Kidney glomerular epithelial cell (primary cell): Measurements from ENCODE around the gene ZNF85.
"Not testable (repeated sequence)": the region's sequence is repeated elsewhere in the genome, so short reads cannot be mapped to it uniquely, and the experiment has no call there.

Source experiments
- DNase-seq: peaks from one replicate; lab custom pipeline; 2025; lab: John Stamatoyannopoulos, UW

ZNF85 gene

GRCh38 chr19:20923077-20923871 is at the start of gene ZNF85:
Gene ZNF85 (plus strand): TSS chr19:20923251. CDS start chr19:20923401, 150 bp downstream.
- peak; percentile 88 for DNase-seq

DNA sequence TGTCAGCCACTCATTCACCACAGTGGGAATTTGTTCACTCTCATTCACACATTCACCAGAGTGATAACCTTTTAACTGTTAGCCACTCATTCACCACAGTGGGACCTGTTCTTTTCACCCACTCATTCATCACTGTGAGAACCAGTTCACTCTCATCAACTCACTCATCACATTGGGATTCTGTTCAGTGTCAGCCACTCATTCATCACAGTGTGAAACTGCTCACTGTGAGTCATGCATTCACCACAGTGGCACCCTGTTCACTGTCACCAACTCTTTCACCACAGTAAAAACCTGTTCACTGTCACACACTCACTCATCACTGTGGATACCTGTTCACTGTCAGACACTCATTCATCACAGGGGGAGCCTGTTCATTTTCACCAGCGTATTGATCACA is 43.5 kb upstream of the ZNF85 start:
- DNase-seq = no peak

DNA sequence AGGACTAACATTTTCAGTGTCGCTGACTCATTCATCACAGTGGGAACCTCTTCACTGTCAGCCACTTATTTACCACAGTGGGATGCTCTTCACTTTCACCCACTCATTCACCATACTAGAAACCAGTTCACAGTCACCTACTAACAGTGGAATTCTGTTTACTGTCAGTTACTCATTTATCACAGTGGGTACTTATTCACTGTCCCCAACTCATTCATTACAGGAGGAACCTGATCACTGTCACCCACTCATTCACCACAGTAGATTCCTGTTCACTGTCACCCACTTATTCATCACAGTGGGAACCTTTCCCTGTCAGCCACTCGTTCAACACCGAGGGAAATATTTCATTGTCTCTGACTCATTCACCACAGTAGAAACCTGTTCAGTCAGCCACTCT is 10.1 kb upstream of the ZNF85 start:
- no peak for DNase-seq

- DNase-seq = no peak
These were observed 2.4 kb downstream of the ZNF85 start for GRCh38 chr19:20925481-20925880.

DNA sequence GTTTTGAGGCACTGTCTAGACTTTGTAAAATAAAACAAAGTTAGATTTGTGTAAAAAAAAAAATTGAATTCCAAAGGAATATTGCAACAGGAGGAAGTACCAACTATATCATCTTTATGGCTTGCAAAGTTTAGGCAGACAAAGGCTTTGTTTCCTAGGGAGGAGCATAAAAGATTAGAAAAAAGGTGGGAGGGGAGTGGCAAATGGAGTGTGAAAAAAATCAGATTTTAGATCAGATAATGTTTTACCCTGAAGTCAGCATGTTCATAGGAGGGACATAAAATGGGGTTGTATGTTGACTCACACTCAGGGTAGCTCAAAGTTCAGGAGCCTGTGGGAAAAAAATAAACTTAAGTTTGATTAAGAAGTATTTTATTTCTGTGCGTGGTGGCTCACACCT is 3.7 kb downstream of the ZNF85 start:
- DNase-seq = no peak

GRCh38 chr19:20928371-20928770 is 5.3 kb downstream of the ZNF85 start:
- no peak for DNase-seq

- DNase-seq = not testable (repeated sequence)
These were observed 13.4 kb downstream of the ZNF85 start for GRCh38 chr19:20936322-20936947.

DNA sequence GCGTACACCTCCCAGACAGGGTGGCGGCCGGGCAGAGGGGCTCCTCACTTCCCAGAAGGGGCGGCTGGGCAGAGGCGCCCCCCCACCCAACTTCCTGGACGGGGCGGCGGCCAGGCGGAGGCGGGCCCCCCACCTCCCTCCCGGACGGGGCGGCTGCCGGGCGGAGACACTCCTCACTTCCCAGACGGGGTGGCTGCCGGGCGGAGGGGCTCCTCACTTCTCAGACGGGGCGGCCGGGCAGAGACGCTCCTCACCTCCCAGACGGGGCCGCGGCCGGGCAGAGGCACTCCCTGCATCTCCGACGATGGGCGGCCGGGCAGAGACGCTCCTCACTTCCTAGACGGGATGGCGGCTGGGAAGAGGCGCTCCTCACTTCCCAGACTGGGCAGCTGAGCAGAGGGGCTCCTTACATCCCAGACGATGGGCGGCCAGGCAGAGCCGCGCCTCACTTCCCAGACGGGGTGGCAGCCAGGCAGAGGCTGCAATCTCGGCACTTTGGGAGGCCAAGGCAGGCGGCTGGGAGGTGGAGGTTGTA is 29.6 kb downstream of the ZNF85 start:
- DNase-seq = not testable (repeated sequence)

GRCh38 chr19:20964798-20965197 is 41.7 kb downstream of the ZNF85 start:
- DNase-seq = no peak

GRCh38 chr19:20968092-20968491 is 45.0 kb downstream of the ZNF85 start:
- no peak for DNase-seq

DNA sequence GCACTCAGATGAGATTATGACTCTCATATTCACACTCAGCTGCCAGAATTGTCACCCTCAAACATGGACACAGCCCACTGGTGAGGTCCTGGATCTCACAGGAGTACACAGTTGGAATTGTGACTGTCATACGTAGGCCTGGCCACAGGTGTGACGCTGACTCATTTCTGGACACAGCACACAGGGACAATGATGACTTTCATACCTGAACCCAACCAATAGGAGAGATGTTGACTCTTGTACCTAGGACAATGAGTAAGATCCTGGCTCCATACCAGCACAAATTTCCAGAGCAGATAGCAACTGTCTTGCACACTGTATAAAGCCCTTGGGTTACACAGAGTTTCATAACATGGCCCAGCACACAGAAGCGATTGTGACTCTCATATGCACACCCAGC is 46.4 kb downstream of the ZNF85 start:
- DNase-seq = no peak

DNA sequence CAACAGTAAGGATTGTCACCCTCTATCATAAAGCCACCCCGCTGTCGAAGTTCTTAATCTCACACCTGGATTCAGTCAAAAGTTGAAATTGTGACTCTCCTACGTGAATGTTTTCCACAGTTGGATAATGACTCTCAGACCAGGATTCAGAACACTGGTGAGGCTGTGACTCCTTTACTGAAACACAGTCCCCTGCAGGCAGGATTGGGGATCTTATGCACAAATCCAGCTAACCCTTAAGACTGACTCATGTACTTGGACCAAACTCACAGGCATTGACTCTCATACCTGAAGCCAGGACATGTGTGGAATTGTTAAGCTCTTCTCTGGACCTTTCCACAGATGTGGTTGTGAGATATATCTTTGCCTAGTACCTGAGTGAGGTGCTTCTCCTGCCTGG is 46.8 kb downstream of the ZNF85 start:
- no peak for DNase-seq

DNA sequence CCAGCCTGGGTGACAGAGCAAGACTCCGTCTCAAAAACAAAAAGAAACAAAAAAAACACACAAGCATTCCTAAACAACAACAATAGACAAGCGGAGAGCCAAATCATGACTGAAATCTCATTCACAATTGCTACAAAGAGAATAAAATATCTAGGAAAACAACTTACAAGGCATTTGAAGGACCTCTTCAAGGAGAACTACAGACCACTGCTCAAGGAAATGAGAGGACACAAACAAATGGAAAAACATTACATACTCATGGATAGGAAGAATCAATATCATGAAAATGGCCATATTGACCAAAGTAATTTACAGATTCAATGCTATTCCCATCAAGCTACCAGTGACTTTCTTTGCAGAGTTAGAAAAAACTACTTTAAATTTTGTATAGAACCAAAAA is 69.7 kb downstream of the ZNF85 start:
- DNase-seq = not testable (repeated sequence)

DNA sequence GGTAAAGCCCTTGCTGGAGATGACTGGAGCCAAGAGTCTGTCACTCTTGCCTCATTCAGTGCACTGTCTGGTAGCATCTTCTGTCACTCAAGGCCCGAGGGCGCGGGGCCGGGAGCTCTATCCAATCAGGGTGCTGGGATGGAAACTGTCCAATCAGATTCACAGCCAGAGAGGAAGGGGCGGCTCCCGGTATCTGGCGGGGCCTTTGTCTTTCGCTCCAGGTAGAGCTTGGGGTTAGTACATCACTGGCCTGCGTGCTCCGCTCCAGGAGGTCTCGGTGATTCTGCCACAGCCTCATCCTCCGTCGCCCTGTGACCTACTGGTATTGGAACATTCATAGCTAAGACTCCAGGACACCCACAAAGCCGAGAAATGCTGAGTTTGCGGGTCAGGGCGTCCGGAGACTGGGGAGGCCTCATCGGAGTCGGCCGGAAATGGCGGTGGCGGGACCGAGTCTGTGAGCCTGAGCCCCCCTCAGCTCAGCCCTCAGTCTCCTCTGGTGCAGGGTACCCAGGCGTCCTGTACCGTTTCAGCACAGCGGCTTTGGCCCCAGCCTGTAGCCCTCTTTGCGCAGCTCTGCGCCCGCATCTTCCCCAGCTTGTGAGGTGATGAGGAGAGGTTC is 76.8 kb downstream of the ZNF85 start:
- peak; percentile 72 for DNase-seq
